Body of pancreas (tissue), 4 donors: ENCODE data around the gene DNAJB12. TPM values are rescaled to one million over a fixed set of nuclear protein-coding genes. Genes with fewer than 3 reads are reported as not detected.
A peak's percentile ranks its signal among the peaks of the same experiment; 100 is the strongest.

Source experiments
- ATAC-seq: fragments of 150-250 bp; one replicate; pipeline ENCODE4 v1.9.1; 2016
- DNase-seq, 4 donors: peaks; one replicate each; pipeline ENCODE4 v3.0.0-alpha.2; 2019
- H3K27ac ChIP-seq, 4 donors: fragments of 200-600 bp; sonication (generic); 1 replicate in 3 of 4; 2 replicates in 1 of 4; pipeline versions ENCODE4 v1.5.1 to v1.6.1; 2016 to 2019; ENCODE audit warnings: mild to moderate bottlenecking in 1 of 4, mixed read lengths in 1 of 4, moderate library complexity in 1 of 4
- H3K27me3 ChIP-seq, 2 donors: fragments of 200-600 bp; sonication (generic); one replicate each; pipeline ENCODE4 v1.6.0; 2016; ENCODE audit warnings: mild to moderate bottlenecking in 1 of 2
- H3K36me3 ChIP-seq, 2 donors: fragments of 200-600 bp; sonication (generic); replicated peaks in 1 of 2; 2 replicates each; pipeline ENCODE4 v1.5.1; 2016; ENCODE audit warnings: low read depth in 2 of 2; ENCODE audit not compliant: insufficient read depth in 1 of 2
- H3K4me1 ChIP-seq: fragments of 200-600 bp; sonication (generic); one replicate; pipeline ENCODE4 v1.6.0; 2016
- H3K4me3 ChIP-seq, 2 donors: fragments of 200-600 bp; sonication (generic); 1 replicate in 1 of 2; 2 replicates in 1 of 2; pipeline ENCODE4 v1.5.1; 2016 to 2019
- H3K9me3 ChIP-seq, 3 donors: fragments of 200-600 bp; sonication (generic); 1 replicate in 2 of 3; 2 replicates in 1 of 3; pipeline ENCODE4 v1.5.1; 2016
- POLR2A ChIP-seq, 3 donors: fragments of 450-650 bp; IDR thresholded peaks; one replicate each; pipeline ENCODE4 v1.6.1; 2016; ENCODE audit warnings: antibody characterized with exemption in 3 of 3, mild to moderate bottlenecking in 2 of 3
- WGBS, 2 donors: methylation state at CpG; one replicate each; pipeline ENCODE4 v1.1.5; 2017; 5-methylcytosine and 5-hydroxymethylcytosine counted together
- intact Hi-C: fragments of 100-400 bp; cut with DNase I; formaldehyde crosslinking; loops from one replicate; pipeline ENCODE4 v1.15.1; 2023
- total RNA-seq, 2 donors: library from RNA; depleted of rRNA; stranded (reverse); fragments of >200 nt; gene quantifications; one replicate each; pipeline ENCODE4 v1.1.0, GENCODE V29; 2016
- TF ChIP-seq, protein P1 (sequence below), 7 experiments: fragments of 450-650 bp in 4 of 7; fragments of 200-600 bp in 3 of 7; sonication (generic) in 3 of 7; IDR thresholded peaks; one replicate each; pipeline ENCODE4 v1.5.1; 2016 to 2019; ENCODE audit warnings: antibody characterized with exemption in 7 of 7

The DNAJB12 gene
- total RNA-seq, 2 donors from 2014 or later, result 19.2 to 24.1 TPM

DNA sequence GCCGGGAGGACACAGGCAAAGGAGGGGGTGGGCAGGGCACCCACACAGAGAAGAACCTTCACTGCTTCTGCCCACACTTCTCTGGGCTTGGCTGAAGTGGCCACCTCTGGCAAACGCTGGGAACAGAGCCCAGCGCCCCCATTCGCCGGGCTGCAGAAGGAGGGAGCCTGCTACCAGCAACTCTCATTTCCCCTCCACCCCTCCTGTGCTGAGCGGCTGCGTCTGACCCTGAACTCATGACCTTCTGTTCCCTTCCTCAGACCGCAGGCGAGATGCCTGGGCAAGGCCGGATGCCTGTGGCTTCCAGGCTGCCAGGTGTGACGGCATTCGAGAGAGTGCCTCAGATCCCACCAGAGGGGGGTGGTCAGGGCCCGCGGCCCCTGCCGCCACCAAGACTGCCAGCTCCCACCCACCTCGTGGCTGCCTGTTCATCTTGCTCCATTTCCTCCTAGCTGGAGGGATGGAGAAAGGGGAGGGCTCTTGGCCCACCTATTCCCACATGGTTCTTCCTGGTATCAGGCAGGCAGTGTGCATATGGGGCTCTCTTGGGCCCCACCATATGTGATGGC, 19.8 kb downstream of the DNAJB12 start:
- ATAC-seq, result peak; percentile 38
- Histone ChIP-seq H3K27ac (peak overlapping the region; percentile 87 to 99 (median 96)), H3K9me3 (no peaks in the 10 kb centered on the region), H3K27me3 (no peaks in the 10 kb centered on the region), H3K36me3 (no peaks in the 10 kb centered on the region), H3K4me3 (no peak overlapping the region), H3K4me1 (peaks cover 77% of the 10 kb centered on the region)
- TF ChIP-seq, protein P1, sequence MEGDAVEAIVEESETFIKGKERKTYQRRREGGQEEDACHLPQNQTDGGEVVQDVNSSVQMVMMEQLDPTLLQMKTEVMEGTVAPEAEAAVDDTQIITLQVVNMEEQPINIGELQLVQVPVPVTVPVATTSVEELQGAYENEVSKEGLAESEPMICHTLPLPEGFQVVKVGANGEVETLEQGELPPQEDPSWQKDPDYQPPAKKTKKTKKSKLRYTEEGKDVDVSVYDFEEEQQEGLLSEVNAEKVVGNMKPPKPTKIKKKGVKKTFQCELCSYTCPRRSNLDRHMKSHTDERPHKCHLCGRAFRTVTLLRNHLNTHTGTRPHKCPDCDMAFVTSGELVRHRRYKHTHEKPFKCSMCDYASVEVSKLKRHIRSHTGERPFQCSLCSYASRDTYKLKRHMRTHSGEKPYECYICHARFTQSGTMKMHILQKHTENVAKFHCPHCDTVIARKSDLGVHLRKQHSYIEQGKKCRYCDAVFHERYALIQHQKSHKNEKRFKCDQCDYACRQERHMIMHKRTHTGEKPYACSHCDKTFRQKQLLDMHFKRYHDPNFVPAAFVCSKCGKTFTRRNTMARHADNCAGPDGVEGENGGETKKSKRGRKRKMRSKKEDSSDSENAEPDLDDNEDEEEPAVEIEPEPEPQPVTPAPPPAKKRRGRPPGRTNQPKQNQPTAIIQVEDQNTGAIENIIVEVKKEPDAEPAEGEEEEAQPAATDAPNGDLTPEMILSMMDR (IDR thresholded peaks at IDR 0.05), result no peak
- TF ChIP-seq POLR2A (IDR thresholded peaks at IDR 0.05), result peak; percentile 18 to 55 (median 27)
- DNase-seq, result peak; percentile 88 to 96 (median 92)
- WGBS, 2 donors, result 15 to 16% methylated on average over 14 to 16 of the region's 16 CpGs
- intact Hi-C loops, result loop anchor here (5.0 kb wide), 1 partner anchor 438 kb away; no protein-coding TSS in a partner anchor

DNA sequence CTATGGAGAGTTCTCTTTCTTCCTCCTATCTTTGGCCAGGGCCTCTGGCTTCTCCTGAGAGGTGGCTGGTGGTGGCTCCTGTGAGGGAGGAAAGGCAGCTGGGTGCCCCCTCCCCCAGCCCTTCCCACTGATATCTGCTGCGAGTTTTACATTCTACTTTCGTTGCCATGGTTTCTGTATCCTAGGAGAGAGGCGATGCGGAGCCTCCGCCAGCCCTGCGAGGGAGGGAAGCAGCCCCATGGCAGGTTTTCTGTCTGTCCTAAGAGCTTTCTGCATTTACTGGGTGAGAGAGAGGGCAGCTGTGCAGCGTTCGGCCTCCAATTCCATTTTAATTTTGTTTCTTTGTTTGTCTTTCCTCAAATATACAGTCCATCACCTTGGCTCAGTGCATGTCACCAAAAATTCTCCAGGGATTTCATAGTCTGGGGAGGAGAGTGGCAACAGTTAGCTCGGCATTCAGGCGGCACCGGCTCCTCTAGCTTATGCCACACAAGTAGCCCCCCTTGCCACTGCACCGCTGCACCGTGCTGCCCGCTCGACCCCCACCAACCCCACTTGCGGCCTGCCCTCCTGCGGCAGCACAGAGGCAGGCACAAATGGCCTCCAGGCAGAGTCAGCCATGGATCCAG, 20.4 kb downstream of the DNAJB12 start:
- DNase-seq (peak; percentile 63 to 69 (median 65)), ATAC-seq (no peak)
- Histone ChIP-seq H3K36me3 (no peaks in the 10 kb centered on the region), H3K4me3 (no peak overlapping the region), H3K27ac (peak overlapping the region; percentile 87 to 99 (median 96)), H3K4me1 (peaks cover 83% of the 10 kb centered on the region), H3K9me3 (no peaks in the 10 kb centered on the region), H3K27me3 (no peaks in the 10 kb centered on the region)
- WGBS, 2 donors, result 56 to 65% methylated on average over 17 of the region's 17 CpGs
- TF ChIP-seq, protein P1 (IDR thresholded peaks at IDR 0.05), result no peak
- no peak for TF ChIP-seq POLR2A (IDR thresholded peaks at IDR 0.05)
- intact Hi-C loops, result no loop called here

DNA sequence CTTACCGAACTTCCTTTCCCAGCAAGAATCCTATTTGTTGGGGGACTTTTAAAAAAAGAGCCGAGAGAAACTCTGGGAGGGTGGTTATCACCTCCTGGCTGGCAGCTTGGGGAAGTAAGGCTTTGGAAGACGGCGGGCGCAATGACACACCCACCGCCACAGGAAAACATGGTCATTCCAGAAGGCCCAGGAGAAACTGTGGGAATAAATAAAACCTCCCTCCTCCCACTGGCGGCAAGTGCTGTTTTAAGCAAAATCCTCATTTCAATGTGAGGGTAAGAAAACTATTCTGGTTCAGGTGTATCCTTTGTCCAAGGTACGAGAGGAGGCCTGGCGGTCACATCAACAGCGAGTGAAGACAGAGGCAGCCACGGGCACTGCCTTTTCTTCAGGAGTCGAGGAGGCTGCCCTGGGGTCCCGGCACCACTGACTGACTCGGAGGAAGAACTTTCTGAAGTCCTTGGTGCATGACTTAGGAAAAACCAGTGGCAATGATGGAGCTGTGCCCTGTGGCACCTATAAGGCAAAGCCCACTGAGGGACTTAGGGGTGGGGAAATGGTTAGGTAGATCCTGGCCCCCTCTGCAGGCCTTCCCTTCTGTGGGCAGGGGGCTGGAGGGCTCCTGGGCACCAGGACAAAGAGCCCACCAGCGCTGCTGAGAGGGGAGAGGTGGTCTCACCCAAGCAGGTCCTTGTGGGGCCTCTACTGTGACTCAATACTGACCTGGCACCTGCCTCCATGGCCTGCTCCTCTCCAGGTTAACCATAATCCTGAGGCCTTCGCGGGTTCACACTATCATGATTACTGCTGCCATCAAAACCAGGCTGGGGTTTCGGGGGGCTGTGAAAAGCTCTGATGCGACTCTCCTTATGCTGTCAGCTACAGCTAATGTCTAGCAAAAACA, 21.4 kb downstream of the DNAJB12 start:
- no peak overlapping the region for H3K4me3 ChIP-seq
- H3K27ac ChIP-seq, result peak overlapping the region; percentile 79 to 99 (median 92)
- ATAC-seq, result no peak
- DNase-seq, result no peak
- intact Hi-C loops, result no loop called here
- H3K4me1 ChIP-seq, result peaks cover 92% of the 10 kb centered on the region
- TF ChIP-seq POLR2A (IDR thresholded peaks at IDR 0.05), result no peak
- TF ChIP-seq, protein P1 (IDR thresholded peaks at IDR 0.05), result no peak
- no peaks in the 10 kb centered on the region for H3K27me3 ChIP-seq
- 76 to 93% methylated on average over 19 of the region's 19 CpGs for WGBS, 2 donors
- no peaks in the 10 kb centered on the region for H3K36me3 ChIP-seq
- no peaks in the 10 kb centered on the region for H3K9me3 ChIP-seq

DNA sequence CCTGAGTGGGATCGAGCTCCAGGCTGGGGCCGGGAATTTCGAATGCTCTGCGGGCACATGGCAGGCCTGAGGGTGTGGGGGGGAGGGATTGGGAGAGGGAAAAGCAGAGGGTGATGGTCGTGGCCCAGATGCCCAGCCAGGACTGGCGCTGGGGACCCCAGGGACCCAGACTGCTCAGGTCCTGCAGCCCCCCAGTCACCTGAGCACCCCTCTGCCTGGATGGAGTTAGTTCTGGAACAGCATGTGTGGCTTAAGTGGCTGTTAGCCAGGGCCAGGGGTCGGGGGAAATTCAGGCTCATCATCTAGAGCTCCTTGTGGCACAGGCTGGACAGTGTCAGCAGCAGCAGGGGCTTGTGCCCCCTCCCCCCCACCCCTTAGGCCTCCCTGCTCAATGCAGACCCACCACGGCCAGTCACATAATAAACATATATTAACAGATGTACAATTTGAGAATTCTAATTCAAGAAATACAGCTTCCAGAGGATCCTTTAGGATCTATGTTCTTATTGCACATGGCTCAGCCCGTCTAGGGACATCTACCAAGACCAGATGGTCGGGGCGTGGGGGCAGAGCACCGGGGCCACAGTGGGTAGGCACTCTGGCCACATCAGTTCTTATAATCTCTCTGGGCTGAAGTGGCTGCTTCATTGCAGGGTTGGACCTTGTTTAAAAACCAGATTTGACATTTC, 22.2 kb downstream of the DNAJB12 start:
- intact Hi-C loops, result no loop called here
- no peak for ATAC-seq
- Histone ChIP-seq H3K9me3 (no peaks in the 10 kb centered on the region), H3K4me3 (no peak overlapping the region), H3K36me3 (no peaks in the 10 kb centered on the region), H3K4me1 (peaks cover 100% of the 10 kb centered on the region), H3K27me3 (no peaks in the 10 kb centered on the region), H3K27ac (peak overlapping the region; percentile 79 to 99 (median 92))
- TF ChIP-seq, protein P1 (IDR thresholded peaks at IDR 0.05), result no peak
- TF ChIP-seq POLR2A (IDR thresholded peaks at IDR 0.05), result no peak
- WGBS, 2 donors, result 61 to 87% methylated on average over 7 to 12 of the region's 12 CpGs
- DNase-seq, result no peak
